ENCODE data around the gene ZFAND3.
"Not testable (repeated sequence)": the region's sequence is repeated elsewhere in the genome, so short reads cannot be mapped to it uniquely, and the experiment has no call there.

The ZFAND3 gene

GRCh38 chr6:37942606-37943376 lies 123.3 kb downstream of the ZFAND3 start:
- Histone ChIP-seq H3K27me3 (ENCODE audit: control insufficient read depth, insufficient read depth, low read length) (no peaks in the 10 kb centered on the region), H3K36me3 (ENCODE audit: control insufficient read depth, insufficient read depth, low read length) (no peaks in the 10 kb centered on the region), H3K4me3 (ENCODE audit: low read length) (no peak overlapping the region), H3K9ac (ENCODE audit: low read length) (no peak overlapping the region), H3K27ac (ENCODE audit: low read depth, low read length) (no peak overlapping the region), H3K4me1 (ENCODE audit: control insufficient read depth, insufficient read depth, low read length) (peaks cover 7% of the 10 kb centered on the region)

- Histone ChIP-seq H3K27ac (ENCODE audit: low read depth, low read length) (no peak overlapping the region), H3K4me3 (ENCODE audit: low read length) (no peak overlapping the region), H3K9ac (ENCODE audit: low read length) (no peak overlapping the region), H3K4me1 (ENCODE audit: control insufficient read depth, insufficient read depth, low read length) (peaks cover 7% of the 10 kb centered on the region), H3K36me3 (ENCODE audit: control insufficient read depth, insufficient read depth, low read length) (no peaks in the 10 kb centered on the region), H3K27me3 (ENCODE audit: control insufficient read depth, insufficient read depth, low read length) (no peaks in the 10 kb centered on the region)
Measured at GRCh38 chr6:37943436-37944058, 124.0 kb downstream of the ZFAND3 start.

- peaks cover 4% of the 10 kb centered on the region for H3K4me1 ChIP-seq (ENCODE audit: control insufficient read depth, insufficient read depth, low read length)
Measured at GRCh38 chr6:37946057-37946456, 126.5 kb downstream of the ZFAND3 start.

GRCh38 chr6:37947468-37947867 lies 127.9 kb downstream of the ZFAND3 start:
- H3K27me3 ChIP-seq (ENCODE audit: control insufficient read depth, insufficient read depth, low read length): no peaks in the 10 kb centered on the region
- peaks cover 6% of the 10 kb centered on the region for H3K4me1 ChIP-seq (ENCODE audit: control insufficient read depth, insufficient read depth, low read length)
- H3K36me3 ChIP-seq (ENCODE audit: control insufficient read depth, insufficient read depth, low read length): no peaks in the 10 kb centered on the region
- H3K4me3 ChIP-seq (ENCODE audit: low read length): no peak overlapping the region
- no peak overlapping the region for H3K9ac ChIP-seq (ENCODE audit: low read length)
- no peak overlapping the region for H3K27ac ChIP-seq (ENCODE audit: low read depth, low read length)

More at GRCh38 chr6:37946057-37946456, 126.5 kb downstream of the ZFAND3 start:
- no peaks in the 10 kb centered on the region for H3K36me3 ChIP-seq (ENCODE audit: control insufficient read depth, insufficient read depth, low read length)
- H3K9ac ChIP-seq (ENCODE audit: low read length): no peak overlapping the region
- no peak overlapping the region for H3K27ac ChIP-seq (ENCODE audit: low read depth, low read length)
- H3K27me3 ChIP-seq (ENCODE audit: control insufficient read depth, insufficient read depth, low read length): no peaks in the 10 kb centered on the region
- no peak overlapping the region for H3K4me3 ChIP-seq (ENCODE audit: low read length)

- H3K36me3 ChIP-seq (ENCODE audit: control insufficient read depth, insufficient read depth, low read length); H3K9ac ChIP-seq (ENCODE audit: low read length); H3K4me1 ChIP-seq (ENCODE audit: control insufficient read depth, insufficient read depth, low read length); H3K4me3 ChIP-seq (ENCODE audit: low read length); H3K27me3 ChIP-seq (ENCODE audit: control insufficient read depth, insufficient read depth, low read length); H3K27ac ChIP-seq (ENCODE audit: low read depth, low read length): not testable (repeated sequence)
Measured at GRCh38 chr6:37948584-37948983, 129.1 kb downstream of the ZFAND3 start.

GRCh38 chr6:37952027-37952426 lies 132.5 kb downstream of the ZFAND3 start:
- H3K4me1 ChIP-seq (ENCODE audit: control insufficient read depth, insufficient read depth, low read length): peaks cover 4% of the 10 kb centered on the region
- H3K9ac ChIP-seq (ENCODE audit: low read length): no peak overlapping the region
- H3K36me3 ChIP-seq (ENCODE audit: control insufficient read depth, insufficient read depth, low read length): no peaks in the 10 kb centered on the region
- H3K27me3 ChIP-seq (ENCODE audit: control insufficient read depth, insufficient read depth, low read length): no peaks in the 10 kb centered on the region
- no peak overlapping the region for H3K27ac ChIP-seq (ENCODE audit: low read depth, low read length)
- H3K4me3 ChIP-seq (ENCODE audit: low read length): no peak overlapping the region

GRCh38 chr6:37954791-37955190 lies 135.3 kb downstream of the ZFAND3 start:
- Histone ChIP-seq H3K9ac (ENCODE audit: low read length) (no peak overlapping the region), H3K36me3 (ENCODE audit: control insufficient read depth, insufficient read depth, low read length) (no peaks in the 10 kb centered on the region), H3K27ac (ENCODE audit: low read depth, low read length) (no peak overlapping the region), H3K4me3 (ENCODE audit: low read length) (no peak overlapping the region), H3K4me1 (ENCODE audit: control insufficient read depth, insufficient read depth, low read length) (peaks cover 4% of the 10 kb centered on the region), H3K27me3 (ENCODE audit: control insufficient read depth, insufficient read depth, low read length) (no peaks in the 10 kb centered on the region)

- Histone ChIP-seq H3K4me3 (ENCODE audit: low read length) (no peak overlapping the region), H3K27ac (ENCODE audit: low read depth, low read length) (no peak overlapping the region), H3K36me3 (ENCODE audit: control insufficient read depth, insufficient read depth, low read length) (no peaks in the 10 kb centered on the region), H3K27me3 (ENCODE audit: control insufficient read depth, insufficient read depth, low read length) (no peaks in the 10 kb centered on the region), H3K4me1 (ENCODE audit: control insufficient read depth, insufficient read depth, low read length) (peaks cover 3% of the 10 kb centered on the region), H3K9ac (ENCODE audit: low read length) (no peak overlapping the region)
Measured at GRCh38 chr6:37956711-37957275, 137.3 kb downstream of the ZFAND3 start.

- H3K4me3 ChIP-seq (ENCODE audit: low read length): no peak overlapping the region
- H3K27me3 ChIP-seq (ENCODE audit: control insufficient read depth, insufficient read depth, low read length): no peaks in the 10 kb centered on the region
- no peak overlapping the region for H3K9ac ChIP-seq (ENCODE audit: low read length)
- H3K27ac ChIP-seq (ENCODE audit: low read depth, low read length): no peak overlapping the region
- H3K36me3 ChIP-seq (ENCODE audit: control insufficient read depth, insufficient read depth, low read length): no peaks in the 10 kb centered on the region
- H3K4me1 ChIP-seq (ENCODE audit: control insufficient read depth, insufficient read depth, low read length): no peaks in the 10 kb centered on the region
Measured at GRCh38 chr6:37959061-37959460, 139.5 kb downstream of the ZFAND3 start.

GRCh38 chr6:37960139-37960935 lies 140.8 kb downstream of the ZFAND3 start:
- Histone ChIP-seq H3K4me1 (ENCODE audit: control insufficient read depth, insufficient read depth, low read length) (no peaks in the 10 kb centered on the region), H3K27ac (ENCODE audit: low read depth, low read length) (no peak overlapping the region), H3K9ac (ENCODE audit: low read length) (no peak overlapping the region), H3K27me3 (ENCODE audit: control insufficient read depth, insufficient read depth, low read length) (no peaks in the 10 kb centered on the region), H3K4me3 (ENCODE audit: low read length) (no peak overlapping the region), H3K36me3 (ENCODE audit: control insufficient read depth, insufficient read depth, low read length) (no peaks in the 10 kb centered on the region)

- H3K36me3 ChIP-seq (ENCODE audit: control insufficient read depth, insufficient read depth, low read length); H3K4me3 ChIP-seq (ENCODE audit: low read length); H3K9ac ChIP-seq (ENCODE audit: low read length); H3K27me3 ChIP-seq (ENCODE audit: control insufficient read depth, insufficient read depth, low read length); H3K27ac ChIP-seq (ENCODE audit: low read depth, low read length); H3K4me1 ChIP-seq (ENCODE audit: control insufficient read depth, insufficient read depth, low read length): not testable (repeated sequence)
Measured at GRCh38 chr6:37962481-37963080, 143.1 kb downstream of the ZFAND3 start.
